ENCODE measurements around the gene DDIAS. TPM values are rescaled to one million over a fixed set of nuclear protein-coding genes. Genes with fewer than 3 reads are reported as not detected.
A peak's percentile ranks its signal among the peaks of the same experiment; 100 is the strongest.

The DDIAS gene
- total and polyA plus RNA-seq, 10 of the 15 experiments (the other 5 are each of a cell fraction or from before 2014, with no cell fraction given): 6.9 to 27.8 (median 12.9) TPM

DNA sequence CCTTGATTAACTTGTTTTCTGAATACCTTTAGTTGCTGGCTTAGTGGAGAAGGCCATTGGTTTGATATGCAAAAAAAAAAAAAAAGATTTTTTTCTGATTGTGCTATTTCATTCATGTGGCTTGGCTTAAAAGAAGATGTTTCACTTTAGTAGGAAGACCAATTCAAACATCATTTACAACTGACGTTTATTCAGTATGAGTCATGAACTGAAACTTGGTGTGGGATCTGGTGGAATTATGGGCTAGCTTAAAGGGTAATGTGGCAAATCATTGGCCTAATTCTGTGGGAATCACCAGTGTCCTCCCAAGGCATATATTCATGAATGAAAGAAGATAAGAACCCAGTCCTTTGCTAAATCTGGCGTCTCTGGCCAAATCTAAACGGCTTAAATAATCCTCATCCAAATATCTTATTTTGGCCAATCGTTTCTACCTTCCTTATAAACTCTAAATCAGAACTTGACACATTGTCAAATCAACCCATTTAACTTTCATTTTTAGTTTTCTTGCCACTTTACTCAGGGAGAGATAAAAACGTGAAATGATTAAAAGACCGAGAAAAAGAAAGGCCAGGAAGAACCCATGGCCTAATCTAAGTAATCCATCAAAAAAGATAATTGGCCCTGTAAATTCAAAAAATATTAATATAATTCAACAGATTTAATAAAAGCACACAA is 77.0 kb downstream of the DDIAS start:
- ChIA-PET POLR2A (interaction anchor here (0.6 kb wide), 1 partner anchor 49 kb away, joined by 5 read pairs; no protein-coding TSS in a partner anchor), CTCF (interaction anchor here (0.6 to 1.2 kb wide), 3 partner anchors 20 to 261 kb away, joined by 3 to 4 read pairs (median 3); no protein-coding TSS in a partner anchor), SMC1A (ENCODE audit: uncharacterized antibody, unreplicated experiment) (interaction anchor here (1.6 to 5.0 kb wide), 4 partner anchors 8 to 88 kb away, joined by 4 to 34 read pairs (median 8); no protein-coding TSS in a partner anchor), RAD21 (ENCODE audit: unreplicated experiment) (interaction anchor here (0.7 to 2.2 kb wide), 3 partner anchors 9 to 28 kb away, joined by 3 to 6 read pairs (median 4); no protein-coding TSS in a partner anchor)
- peak; percentile 78 for ATAC-seq
- H2AFZ ChIP-seq (ENCODE audit: control insufficient read depth, low read depth, low read length): no peak overlapping the region; the same call in 1 of the 2 replicates
- intact Hi-C loops (cut with micrococcal nuclease; ENCODE audit: unreplicated experiment) (no loop called here), in situ Hi-C loops (cut with MboI) (no loop called here)
- DNase-seq (ENCODE audit: low read depth, low spot score): peak; percentile 56
- no peaks in the 10 kb centered on the region for H3K9me3 ChIP-seq (replicated peaks; ENCODE audit: control insufficient read depth, insufficient read depth, low read length)
- BruUV-seq (replicated peaks): no TSS peak
- H3K27ac ChIP-seq (ENCODE audit: control insufficient read depth, insufficient read depth): peak overlapping the region; percentile 58
- WGBS (ENCODE audit: insufficient coverage, insufficient replicate concordance, low lambda C conversion rate, missing lambda C conversion rate): 85% methylated on average over 6 of the region's 6 CpGs
- no peaks in the 10 kb centered on the region for H3K27me3 ChIP-seq (replicated peaks in 1 of 2; ENCODE audit: control insufficient read depth in 2 of 2, insufficient read depth in 2 of 2, low read length in 1 of 2)
- H3K36me3 ChIP-seq (ENCODE audit: control insufficient read depth in 2 of 2, insufficient read depth in 2 of 2, low read length in 1 of 2): peaks cover 0 to 5% of the 10 kb centered on the region in 2 experiments; a peak in 2 of 4 replicates
- H3K4me1 ChIP-seq (ENCODE audit: control insufficient read depth, insufficient read depth, low read length): peaks cover 15% of the 10 kb centered on the region
- H3K4me3 ChIP-seq: 0 out of 2 replicates have a peak overlapping the region, but pooled peaks have one; percentile 21
- H3K79me2 ChIP-seq (ENCODE audit: control insufficient read depth, insufficient read depth, low read length): no peaks in the 10 kb centered on the region
- peak; percentile 74 for FAIRE-seq
- H4K20me1 ChIP-seq (ENCODE audit: control insufficient read depth, insufficient read depth): no peaks in the 10 kb centered on the region
- no peak overlapping the region for H3K9ac ChIP-seq (ENCODE audit: control insufficient read depth, insufficient read depth, low read length)
- H3K4me2 ChIP-seq (ENCODE audit: control insufficient read depth, insufficient read depth): peak overlapping the region; percentile 15
- no peak for TF ChIP-seq MYB (IDR thresholded peaks at IDR 0.05; ENCODE audit: borderline replicate concordance, low read depth, low read length)
- TF ChIP-seq JUND (IDR thresholded peaks at IDR 0.05; ENCODE audit: low read depth, low read length): peak; percentile 61; the same call in 1 of the 2 replicates
- TF ChIP-seq SIN3A (IDR thresholded peaks at IDR 0.05; ENCODE audit: low read depth, low read length): no peak
- peak; percentile 62; the same call in 1 of the 2 replicates for TF ChIP-seq FOXM1 (IDR thresholded peaks at IDR 0.05; ENCODE audit: low read depth, low read length)
- TF ChIP-seq MEF2A (IDR thresholded peaks at IDR 0.05; ENCODE audit: insufficient read depth, low read depth, low read length): no peak
- peak; percentile 87 for TF ChIP-seq ZNF384 (IDR thresholded peaks at IDR 0.05; ENCODE audit: borderline replicate concordance, low read depth, low read length)
- TF ChIP-seq BHLHE40 (IDR thresholded peaks at IDR 0.05; ENCODE audit: borderline replicate concordance in 1 of 2, low read depth in 2 of 2, low read length in 1 of 2): peak in 1 of 2 experiments; percentile 36; a peak in 2 of 4 replicates
- no peak; the same call in 1 of the 2 replicates for TF ChIP-seq NR2F1 (conservative IDR thresholded peaks at IDR 0.05)
- TF ChIP-seq MLLT1 (IDR thresholded peaks at IDR 0.05): 0 out of 2 replicates have a peak, but pooled peaks have one; percentile 45
- peak; percentile 95 to 97 for TF ChIP-seq IKZF2 (IDR thresholded peaks at IDR 0.05)
- TF ChIP-seq, protein P1, sequence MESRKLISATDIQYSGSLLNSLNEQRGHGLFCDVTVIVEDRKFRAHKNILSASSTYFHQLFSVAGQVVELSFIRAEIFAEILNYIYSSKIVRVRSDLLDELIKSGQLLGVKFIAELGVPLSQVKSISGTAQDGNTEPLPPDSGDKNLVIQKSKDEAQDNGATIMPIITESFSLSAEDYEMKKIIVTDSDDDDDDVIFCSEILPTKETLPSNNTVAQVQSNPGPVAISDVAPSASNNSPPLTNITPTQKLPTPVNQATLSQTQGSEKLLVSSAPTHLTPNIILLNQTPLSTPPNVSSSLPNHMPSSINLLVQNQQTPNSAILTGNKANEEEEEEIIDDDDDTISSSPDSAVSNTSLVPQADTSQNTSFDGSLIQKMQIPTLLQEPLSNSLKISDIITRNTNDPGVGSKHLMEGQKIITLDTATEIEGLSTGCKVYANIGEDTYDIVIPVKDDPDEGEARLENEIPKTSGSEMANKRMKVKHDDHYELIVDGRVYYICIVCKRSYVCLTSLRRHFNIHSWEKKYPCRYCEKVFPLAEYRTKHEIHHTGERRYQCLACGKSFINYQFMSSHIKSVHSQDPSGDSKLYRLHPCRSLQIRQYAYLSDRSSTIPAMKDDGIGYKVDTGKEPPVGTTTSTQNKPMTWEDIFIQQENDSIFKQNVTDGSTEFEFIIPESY (IDR thresholded peaks at IDR 0.05): no peak
- no peak for TF ChIP-seq NRF1 (conservative IDR thresholded peaks at IDR 0.05; ENCODE audit: low read depth, low read length)
- TF ChIP-seq NFIC (IDR thresholded peaks at IDR 0.05; ENCODE audit: low read depth, low read length): peak; percentile 78
- no peak for TF ChIP-seq PML (IDR thresholded peaks at IDR 0.05; ENCODE audit: low read length)
- no peak for TF ChIP-seq ATF3 (IDR thresholded peaks at IDR 0.05; ENCODE audit: borderline replicate concordance, extremely low read depth, low read depth, low read length)
- TF ChIP-seq POLR2AphosphoS5 (IDR thresholded peaks at IDR 0.05; ENCODE audit: low read length): no peak
- TF ChIP-seq SMAD1 (IDR thresholded peaks at IDR 0.05; ENCODE audit: low read depth, partially characterized antibody): peak; percentile 19
- TF ChIP-seq HDAC2 (IDR thresholded peaks at IDR 0.05): no peak
- TF ChIP-seq TCF7 (IDR thresholded peaks at IDR 0.05; ENCODE audit: borderline replicate concordance): no peak
- TF ChIP-seq CBX5 (IDR thresholded peaks at IDR 0.05; ENCODE audit: low read depth): no peak
- peak; percentile 80; the same call in 1 of the 2 replicates for TF ChIP-seq ATF7 (IDR thresholded peaks at IDR 0.05; ENCODE audit: low read depth)
- no peak for TF ChIP-seq CHD4 (IDR thresholded peaks at IDR 0.05)
